ENCODE measurements around the gene CPZ.

DNA sequence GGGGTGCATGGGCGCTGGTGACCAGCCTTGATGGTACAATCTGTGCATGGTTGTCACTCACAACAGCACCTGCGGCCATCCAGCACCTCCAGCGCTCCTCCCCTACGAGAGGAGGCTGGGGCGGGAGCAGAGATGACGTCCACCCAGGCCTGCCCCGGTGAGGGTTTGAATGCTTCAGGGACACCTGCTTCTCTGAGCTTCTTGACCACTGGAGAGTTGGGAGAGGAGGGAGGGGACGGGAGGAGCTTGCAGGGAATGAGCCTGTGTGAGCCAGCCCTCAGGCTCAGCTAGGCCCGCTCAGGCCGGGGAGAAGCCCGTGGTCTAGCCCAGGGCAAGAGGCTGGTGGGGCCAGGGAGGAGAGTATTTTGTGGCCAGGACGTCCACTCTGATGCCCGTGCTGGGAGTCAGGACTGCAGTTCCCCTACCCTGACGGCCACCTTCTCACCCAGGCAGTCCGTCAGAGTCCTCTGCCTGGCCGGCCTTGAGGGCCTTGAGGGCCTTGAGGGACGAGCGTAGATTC, 59.2 kb downstream of the CPZ start:
- TF ChIP-seq CTCF (IDR thresholded peaks at IDR 0.05) (no peak), POLR2A (IDR thresholded peaks at IDR 0.05) (no peak)
